Frontal cortex (tissue), 4 donors: ENCODE results near the gene TBC1D22A. TPM values are rescaled to one million over a fixed set of nuclear protein-coding genes. Genes with fewer than 3 reads are reported as not detected.
"Not testable (repeated sequence)": the region's sequence is repeated elsewhere in the genome, so short reads cannot be mapped to it uniquely, and the experiment has no call there.

ENCODE experiments used
- DNase-seq, 2 donors: peaks; one replicate each; pipeline ENCODE4 v3.0.0; 2012; ENCODE audit warnings: low spot score in 2 of 2
- FAIRE-seq: peaks from 2 replicates; lab custom pipeline; 2012; peaks lifted over from hg19 to GRCh38; lab: Jason Lieb, UNC
- total RNA-seq: library from RNA; depleted of rRNA; stranded (reverse); fragments of >200 nt; gene quantifications from one replicate; pipeline ENCODE4 v1.2.3, GENCODE V29; 2014
- donor health status: control.
- donor health status: control.
- donor health status: control.

TBC1D22A gene
- total RNA-seq, 1 donor from 2014 or later: 5.3 TPM

DNA sequence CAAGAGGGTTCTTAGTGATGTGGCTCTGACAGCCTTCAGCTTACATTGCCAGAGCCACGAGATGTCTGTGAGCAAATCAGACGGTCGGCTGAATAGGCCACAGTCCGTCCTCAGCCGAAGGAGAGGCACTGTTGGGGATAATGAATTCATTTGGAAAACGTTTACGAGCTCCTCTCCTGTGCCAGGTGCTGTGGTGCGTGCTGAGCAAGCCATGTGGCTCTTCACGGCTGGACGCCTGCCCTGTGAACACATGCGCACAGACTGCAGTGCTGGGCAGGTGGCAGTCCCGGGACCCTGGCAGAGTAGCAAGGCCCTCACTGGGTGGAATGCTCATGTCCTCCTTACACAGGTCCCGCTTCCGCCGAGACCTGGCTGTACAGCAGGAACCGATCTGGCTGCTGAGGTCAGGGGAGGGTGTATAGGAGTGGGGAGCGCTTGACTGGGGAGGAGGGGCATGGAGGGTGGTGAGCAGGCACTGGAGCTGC is 6.8 kb downstream of the TBC1D22A start:
- DNase-seq (no peak), FAIRE-seq (no peak)

DNA sequence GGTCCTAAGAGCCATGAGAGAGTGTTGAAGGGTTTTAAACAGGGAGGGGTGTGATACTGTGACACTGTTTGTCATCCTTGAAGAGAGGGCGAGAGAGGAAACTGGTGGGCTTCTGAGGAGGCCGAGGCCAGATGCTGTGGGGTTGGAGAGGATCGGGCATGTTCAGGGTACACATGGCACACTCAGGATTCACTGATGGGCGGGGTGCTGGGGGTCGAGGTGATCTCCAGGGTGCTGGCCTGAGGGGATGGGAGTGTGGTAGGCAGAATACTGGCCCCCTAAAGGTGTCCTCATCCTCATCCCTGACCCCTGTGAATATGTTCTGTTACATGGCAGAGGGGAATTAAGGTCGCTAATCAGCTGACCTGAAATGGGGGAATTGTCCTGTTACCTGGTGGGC is 7.3 kb downstream of the TBC1D22A start:
- no peak for FAIRE-seq

DNA sequence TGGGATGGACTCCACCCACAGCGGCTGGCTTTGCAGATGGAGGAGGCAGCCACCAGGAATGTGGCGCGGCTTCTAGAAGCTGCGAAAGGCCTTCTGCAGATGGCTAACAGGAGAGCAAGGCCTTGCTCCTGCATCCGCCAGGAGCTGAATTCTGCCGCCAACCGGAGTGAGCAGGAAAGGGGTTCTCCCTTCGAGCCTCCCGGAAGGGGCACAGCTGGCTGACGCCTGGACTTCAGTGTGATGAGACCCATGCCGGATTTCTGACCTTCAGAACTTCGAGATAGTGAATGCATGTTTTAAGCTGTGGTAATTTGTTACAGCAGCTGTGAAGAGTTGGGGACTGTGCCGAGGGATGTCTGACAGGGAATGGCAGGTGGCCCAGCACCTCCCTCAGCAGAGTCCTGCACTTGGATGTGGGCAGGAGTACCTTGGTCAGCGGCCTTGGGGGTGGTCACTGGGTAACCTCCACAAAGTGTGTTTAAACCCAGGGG is 7.7 kb downstream of the TBC1D22A start:
- FAIRE-seq: no peak
- DNase-seq: no peak

More for the DNA sequence above, 7.3 kb downstream of the TBC1D22A start:
- DNase-seq: no peak

DNA sequence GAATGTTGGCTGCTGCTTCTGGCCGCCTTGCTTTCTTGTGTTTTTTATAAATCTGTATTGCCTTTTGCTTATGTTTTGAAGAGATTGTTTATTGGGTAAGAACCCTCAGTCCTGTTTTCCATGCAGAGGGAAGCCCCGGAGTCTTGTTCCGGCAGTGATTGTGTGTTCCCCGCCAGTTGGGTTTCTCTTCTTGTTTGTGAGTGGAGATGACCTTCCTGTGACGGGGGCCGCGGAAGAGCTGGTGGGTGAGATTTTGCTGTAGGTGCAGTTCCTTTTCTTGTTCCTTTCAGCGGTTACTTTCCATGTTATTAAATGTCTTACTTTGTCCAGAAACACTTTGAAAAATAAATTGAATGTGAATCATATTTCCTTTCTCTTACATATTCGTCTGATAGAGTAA is 8.3 kb downstream of the TBC1D22A start:
- DNase-seq: no peak
- FAIRE-seq: no peak

DNA sequence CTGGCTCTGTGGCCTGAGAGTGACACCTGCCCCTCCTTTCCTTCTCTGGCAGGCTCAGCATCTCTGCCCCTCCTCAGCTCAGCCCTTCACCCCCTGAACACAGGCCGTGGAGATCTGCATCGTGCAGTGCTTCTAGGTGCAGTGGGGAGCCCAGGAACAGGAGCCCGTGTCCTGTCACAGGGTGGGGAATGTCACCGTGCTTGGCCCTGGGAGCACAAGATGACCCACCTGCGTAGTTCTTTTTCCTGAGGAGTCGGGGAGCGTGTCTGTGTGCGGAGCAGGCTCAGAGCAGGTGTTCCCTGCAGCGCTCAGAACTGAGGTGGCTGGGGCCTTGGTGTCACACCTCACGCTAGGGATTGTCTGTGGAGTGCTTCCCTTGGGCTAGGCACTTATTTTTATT is 10.6 kb downstream of the TBC1D22A start:
- FAIRE-seq (no peak), DNase-seq (no peak)

DNA sequence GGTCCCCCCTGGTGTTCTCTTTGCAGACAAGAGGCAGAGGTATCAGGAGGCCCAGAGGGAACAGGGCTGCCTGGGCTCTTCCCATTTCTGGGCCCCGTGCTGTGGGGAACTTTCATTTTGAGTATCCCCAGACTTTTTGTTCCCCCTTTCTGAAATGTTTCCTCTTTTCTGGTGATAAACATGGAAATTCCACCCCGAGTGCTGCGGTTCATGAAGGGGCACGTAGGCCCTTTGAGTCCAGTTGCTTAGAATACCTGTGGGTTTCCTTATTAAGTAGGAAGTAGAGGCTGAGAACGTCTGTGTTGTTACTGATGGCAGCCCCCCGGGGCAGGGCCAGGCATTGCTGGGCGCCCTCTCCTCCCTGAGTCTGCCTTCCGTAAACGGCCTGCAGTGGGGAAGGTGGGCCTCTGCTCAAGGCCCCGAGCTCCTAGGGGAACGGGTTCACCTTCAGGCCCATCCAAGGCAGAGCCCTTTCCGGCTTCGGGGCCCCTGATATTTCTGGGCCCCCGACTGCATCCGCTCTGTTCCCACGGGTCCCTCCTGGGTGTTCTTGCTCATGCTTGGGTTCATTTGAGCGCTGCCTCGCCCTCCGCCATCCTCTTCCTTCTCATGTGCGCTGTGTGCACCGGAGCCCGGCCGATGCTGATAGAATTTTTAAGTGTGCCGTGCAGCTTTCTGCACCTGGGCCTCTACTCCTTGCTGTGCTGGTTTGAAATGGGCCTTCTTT is 12.0 kb downstream of the TBC1D22A start:
- DNase-seq: no peak
- no peak for FAIRE-seq

DNA sequence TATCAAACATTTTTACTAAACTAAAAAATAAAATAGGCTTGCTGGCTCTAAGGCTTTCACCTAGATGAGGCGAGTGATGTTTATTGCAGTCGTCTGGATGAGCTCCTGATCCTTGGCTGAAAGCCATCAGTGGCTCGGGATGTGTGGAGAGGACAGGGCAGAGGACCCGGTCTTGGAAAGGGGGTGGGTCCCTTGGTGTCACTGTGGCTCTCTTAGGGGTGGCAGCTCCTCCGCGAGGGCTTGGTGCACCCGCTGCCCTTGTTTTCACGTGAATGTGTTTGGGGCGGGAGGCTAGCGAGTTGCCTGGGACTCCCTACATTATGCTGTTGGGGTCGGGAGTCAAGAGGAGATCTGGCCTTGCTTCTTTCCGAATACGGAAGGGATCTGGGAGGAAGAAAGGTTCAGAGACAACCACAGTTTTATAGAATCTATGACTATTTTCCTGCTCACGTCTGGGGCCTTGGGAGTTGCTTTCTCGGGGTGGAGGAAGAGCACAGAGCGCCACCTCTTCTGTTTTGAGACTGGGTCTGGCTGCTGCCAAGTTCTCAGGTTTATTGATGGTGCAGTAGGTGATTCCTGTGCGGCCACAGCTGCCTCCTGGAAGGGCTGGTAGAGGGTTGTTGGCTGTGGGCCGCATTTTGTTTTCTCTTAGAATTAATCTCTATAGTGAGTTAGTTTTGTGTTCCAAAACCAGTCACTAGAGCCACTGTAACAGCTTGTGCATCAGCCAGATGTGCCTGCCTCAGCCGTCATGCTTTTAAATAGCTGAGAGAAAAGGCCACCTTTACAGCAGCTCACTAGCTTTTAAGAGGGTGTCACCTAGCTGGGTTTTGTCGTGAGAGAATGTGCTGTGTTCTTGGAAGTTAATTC is 12.8 kb downstream of the TBC1D22A start:
- FAIRE-seq (no peak), DNase-seq (no peak)

DNA sequence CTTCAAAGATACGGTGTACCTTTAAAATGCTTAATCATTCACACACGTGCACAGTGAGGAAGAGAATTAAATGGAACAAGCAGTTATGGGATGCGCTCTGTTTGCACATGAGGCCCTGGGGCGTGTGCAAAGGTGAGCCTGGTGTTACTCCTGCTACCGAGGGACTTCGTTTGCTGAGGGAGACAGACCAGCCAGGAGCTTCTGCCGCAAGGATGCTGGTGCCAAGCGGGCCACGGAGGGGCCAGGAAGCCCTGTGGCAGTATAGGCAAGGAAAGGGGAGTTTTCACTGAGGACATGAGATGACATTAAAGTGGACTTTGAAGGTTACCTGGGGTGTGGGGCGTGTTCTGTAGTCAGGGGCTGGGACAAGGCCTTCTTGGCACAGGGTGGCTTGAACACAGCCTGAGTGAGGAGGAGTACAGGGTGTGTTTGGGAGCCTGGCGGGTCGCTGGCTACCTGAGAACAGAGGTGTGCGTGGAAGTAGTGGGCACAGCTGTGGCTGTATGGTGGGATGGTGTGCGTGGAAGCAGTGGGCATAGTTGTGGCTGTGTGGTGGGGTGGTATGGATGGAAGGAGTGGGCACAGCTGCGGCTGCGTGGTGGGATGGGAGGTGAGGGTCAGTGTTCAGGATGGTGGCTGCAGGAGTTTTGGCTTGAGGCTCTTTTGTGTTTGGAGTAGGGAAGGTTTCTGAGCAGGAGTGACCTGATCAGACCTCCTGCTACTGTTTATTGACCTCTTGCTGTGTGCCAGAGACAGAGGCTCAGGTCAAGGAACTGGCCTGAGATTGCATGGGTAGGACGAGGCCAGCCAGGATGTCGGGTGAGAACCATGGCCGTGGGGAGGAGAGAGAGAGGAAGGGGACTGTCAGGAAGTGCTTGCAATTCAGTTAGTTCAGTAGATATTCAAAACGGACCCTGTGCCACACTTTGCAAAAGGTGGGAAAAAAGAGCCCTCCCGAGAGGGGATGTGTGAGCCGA is 13.7 kb downstream of the TBC1D22A start:
- FAIRE-seq: no peak

DNA sequence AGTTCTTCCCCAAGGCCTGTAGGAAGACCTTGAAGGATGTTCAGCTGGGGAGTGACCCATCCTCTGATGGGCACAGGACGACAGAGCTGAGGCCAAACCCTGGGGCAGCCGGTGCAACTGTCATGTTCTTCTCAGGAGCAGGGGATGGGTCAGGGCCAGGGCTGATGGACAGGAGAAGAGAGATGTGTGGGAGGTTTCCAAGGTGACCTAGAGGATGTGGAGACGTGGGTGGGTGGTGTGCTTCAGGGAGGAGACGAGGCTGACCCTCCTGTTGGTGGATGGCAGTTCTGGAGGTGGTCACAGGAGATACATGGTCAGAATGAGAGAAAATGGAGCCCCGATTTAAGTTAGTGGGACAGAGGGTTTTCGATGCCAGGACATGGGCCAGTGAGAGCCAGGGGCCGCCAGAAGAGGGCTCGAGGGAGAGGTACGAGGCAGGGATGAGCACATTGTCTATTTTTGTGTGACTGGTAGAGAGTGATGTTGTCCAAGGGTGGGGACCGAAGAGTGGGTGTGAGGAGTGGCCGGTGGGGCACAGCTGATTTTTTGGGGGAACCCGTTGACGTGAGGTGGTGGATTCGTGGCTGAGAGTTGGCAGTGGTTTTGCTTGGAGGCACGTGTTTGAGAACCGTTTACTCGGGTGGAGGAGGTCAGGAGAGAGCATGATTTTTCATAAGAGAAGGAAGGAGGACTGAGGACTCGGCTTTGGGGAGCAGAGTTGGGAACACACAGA is 14.6 kb downstream of the TBC1D22A start:
- no peak for FAIRE-seq
- no peak for DNase-seq

More for the DNA sequence above, 13.7 kb downstream of the TBC1D22A start:
- DNase-seq: no peak

DNA sequence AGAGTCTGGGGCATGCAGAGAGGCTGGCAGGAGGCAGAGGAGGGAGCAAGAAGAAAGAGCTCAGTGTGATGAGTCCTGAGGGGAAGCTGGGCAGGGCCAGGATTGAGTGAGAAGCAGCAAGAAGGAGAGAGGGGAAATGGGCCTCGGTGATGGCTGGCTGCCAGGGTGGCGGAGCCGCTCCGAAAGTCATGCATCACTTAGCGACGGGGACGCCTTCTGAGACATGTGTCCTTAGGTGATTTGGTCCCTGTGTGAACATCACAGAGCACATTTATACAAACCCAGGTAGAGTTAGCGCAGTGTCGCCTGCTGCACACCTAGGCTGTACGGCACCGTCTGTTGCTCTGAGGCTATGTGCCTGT is 15.1 kb downstream of the TBC1D22A start:
- no peak for DNase-seq

DNA sequence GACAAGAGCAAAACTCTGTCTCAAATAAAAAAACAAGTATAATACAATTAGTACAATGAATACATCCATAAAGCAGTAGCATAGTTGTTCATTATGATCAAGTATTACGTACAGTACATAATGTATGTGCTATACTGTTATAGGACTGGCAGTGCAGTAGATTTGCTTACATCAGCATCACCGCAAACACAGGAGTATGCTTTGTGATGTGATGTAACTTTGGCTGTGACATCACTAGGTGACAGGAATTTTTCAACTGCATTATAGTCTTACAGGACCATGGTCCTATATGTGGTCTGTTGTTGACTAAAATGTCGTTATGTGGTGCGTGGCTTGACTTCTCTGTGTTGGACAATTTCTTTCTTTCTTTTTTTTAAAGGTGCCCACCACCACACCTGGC is 16.6 kb downstream of the TBC1D22A start:
- FAIRE-seq: no peak
- DNase-seq: no peak

More for the DNA sequence above, 15.1 kb downstream of the TBC1D22A start:
- FAIRE-seq: no peak

DNA sequence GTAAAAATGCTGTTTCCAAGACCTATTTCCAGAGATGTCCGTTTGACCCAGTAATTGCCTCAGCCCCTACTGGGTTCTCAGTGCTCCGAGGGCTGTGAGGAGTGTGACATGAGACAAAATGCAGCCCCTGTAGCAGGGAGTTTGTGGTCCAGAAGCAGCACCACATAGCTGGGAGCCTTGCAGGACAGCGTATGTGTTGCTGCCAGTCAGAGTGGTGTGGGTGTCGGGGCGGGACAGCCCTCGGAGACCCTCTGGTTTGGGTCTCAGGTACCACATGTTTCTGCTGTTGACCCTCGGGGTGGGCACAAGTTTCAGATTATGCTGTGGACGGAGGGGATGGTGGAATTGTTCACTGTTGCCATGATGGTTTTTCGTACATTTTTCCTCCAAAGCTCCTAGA is 17.2 kb downstream of the TBC1D22A start:
- DNase-seq: no peak
- no peak for FAIRE-seq

DNA sequence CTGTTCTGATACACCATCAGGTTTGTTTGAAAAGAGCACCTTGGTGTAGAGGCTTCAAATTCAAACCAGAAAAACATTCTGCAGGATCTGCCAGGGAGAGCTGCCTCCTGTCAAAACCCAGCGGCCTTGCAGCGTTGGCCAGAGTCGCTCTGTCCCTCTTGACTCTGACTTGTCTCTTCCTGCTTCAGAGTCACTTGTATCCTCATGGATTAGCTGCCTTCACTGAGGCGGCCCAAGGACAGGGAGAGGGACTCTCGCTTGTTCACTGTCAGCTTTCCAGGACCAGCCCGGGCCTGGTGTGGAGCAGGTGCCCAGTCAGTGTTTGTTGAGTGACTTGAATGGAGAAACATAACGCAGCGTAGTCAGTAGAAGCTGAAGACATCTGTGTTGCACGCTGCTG is 18.0 kb downstream of the TBC1D22A start:
- no peak for FAIRE-seq
- no peak for DNase-seq

DNA sequence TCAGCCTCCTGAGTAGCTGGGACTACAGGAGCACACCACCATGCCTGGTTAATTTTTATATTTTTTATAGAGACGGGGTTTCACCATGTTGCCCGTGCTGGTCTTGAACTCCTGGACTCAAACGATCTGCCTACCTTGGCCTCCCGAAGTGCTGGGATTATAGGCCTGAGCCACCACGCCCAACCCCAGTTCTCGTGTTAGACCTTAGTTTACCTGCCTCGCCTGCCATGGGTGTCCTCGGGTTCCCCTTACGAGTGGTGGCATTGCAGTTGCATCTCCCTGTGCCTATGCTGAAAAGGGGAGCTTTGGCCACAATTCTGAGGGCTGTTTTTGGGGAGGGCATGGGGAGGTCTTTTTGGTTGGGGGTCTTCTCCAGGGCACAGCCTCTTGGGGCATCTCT is 18.8 kb downstream of the TBC1D22A start:
- FAIRE-seq (no peak), DNase-seq (no peak)

DNA sequence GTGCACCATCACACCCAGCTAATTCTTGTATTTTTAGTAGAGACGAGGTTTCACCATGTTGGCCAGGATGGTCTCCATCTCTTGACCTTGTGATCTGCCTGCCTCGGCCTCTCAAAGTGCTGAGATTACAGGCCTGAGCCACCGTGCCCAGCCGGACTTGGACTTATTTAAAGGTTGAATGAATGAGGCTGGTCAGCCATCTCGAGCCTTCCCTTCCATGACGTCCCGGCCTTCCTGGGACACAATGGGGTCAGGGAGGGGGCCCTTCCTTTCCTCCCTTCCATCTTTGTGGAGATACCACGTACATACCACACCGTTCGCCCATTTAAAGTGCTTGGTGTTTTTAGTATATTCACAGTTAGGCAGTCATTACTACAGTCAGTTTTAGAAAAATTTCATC is 19.8 kb downstream of the TBC1D22A start:
- FAIRE-seq, DNase-seq: not testable (repeated sequence)

DNA sequence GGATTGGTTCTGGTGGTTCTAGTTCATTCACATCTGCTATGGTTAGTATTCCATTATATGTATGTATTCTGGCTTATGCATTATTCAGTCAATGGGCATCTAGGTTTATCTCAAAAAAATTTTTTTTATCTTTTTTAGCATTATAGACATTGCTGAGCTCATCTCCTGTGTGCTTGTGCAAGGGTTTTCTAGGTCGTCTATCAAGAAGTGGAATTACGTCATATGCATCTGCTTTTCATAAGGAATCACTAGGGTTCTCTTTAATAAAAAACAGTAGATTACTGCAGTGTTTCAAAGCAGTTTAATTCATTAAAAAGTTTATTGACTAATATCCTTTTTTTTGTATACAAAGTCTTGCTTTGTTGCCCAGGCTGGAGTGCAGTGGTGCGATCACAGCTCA is 21.3 kb downstream of the TBC1D22A start:
- no peak for FAIRE-seq
- DNase-seq: no peak

DNA sequence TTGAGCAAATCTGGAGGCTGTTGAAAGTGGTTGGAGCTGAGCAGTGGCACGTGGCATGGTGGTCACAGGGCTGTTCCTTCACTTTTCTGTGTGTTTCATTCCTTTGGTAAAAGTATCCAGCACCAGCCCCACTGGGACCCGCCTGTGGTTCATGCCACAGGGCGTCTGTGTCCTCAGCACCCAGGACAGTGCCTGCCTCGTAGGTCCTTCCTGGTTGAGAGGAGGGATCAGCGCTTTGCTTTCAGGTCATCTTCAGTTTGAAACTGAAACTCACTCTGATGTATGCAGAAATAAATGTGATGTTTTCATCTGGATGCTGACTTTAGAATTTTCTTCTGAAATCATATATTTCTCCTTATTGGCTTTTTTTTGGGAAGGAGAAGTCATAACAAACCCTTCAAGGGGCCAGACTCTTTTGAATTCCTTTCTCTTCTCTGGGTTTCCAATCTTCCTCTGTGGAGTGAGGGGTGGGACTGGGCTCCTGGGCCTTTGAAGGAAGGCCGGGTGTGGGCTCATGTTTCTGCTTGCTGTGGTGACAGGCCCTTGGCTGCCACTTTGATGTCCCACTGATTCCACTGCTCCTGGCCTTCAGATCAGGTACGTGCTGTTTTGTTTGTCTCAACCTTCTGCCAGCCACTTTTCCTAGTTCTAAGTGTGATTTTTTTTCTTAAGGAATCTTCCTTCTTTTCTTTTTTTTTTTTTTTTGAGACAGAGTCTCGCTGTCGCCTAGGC is 26.2 kb downstream of the TBC1D22A start:
- no peak for FAIRE-seq
- DNase-seq: no peak

DNA sequence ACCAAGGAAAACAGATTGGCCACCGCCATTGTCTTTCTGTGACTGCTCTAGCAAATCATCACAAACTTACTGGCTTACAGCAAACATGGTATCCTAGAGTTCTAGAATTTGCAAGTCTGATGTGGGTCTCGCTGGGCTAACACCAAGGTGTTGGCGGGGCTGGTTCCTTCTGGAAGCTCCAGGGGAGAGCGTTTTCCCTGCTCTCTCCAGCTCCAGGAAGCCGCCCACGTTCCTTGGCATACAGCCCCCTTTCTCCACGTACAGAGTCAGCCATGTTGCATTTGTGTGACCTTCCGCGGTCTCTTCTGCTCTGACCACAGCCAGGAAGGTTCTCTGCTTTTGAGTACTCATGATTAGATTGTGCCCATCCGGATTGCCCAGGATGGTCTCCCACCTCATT is 27.5 kb downstream of the TBC1D22A start:
- no peak for DNase-seq
- FAIRE-seq: no peak
